Myocyte (in vitro differentiated cells): Measurements from ENCODE around the gene CIZ1. TPM values are rescaled to one million over a fixed set of nuclear protein-coding genes. Genes with fewer than 3 reads are reported as not detected.

Source experiments
- DNase-seq: peaks from one replicate; pipeline ENCODE4 v3.0.0-alpha.2; 2012; ENCODE audit warnings: low read depth
- total RNA-seq: library from RNA; depleted of rRNA; stranded (reverse); fragments of >200 nt; gene quantifications from 2 replicates; pipeline ENCODE4 v1.2.3, GENCODE V29; 2014

Gene CIZ1
- total RNA-seq, 1 donor from 2014 or later: 47.4 TPM

GRCh38 chr9:128213746-128214497 is 22.6 kb upstream of the CIZ1 start:
- no peak for DNase-seq

GRCh38 chr9:128211981-128212281 is 20.6 kb upstream of the CIZ1 start:
- no peak for DNase-seq

DNA sequence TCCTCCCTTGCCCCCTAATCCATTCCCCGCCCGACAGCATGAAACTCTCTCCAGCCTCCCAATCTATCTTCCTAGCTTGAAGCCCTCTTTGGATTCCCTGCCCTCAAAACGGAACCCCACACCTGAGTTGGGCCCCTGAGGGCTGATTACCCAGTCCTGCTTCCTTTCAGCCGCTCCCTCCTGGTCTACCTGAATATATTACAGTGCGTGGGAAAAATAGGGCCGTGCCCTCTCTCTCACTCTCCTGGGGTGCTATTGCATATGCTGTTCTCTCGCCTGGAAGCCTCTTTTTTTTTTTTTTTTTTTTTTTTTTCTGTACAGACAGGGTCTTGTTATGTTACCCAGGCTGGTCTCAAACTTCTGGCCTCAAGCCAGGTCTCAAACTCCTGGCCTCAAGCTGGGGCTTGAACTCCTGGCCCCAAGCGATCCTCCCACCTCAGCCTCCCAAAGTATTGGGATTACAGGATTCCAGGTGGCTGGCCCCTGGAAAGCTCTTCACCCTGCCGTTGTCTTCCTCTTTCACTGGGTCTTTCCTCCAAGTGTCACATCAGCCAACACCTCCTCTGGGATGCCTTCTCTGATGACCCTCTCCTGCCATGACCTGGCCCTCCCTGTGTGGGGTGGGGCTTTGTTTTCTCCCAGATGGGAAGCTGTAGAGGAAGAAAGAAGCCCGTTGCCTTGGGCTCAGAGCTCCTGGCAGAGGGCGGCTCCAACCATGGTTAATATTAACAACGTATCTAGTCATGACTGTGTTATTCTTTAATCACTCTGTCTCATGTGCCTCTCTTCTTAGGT is 20.0 kb upstream of the CIZ1 start:
- no peak for DNase-seq

DNA sequence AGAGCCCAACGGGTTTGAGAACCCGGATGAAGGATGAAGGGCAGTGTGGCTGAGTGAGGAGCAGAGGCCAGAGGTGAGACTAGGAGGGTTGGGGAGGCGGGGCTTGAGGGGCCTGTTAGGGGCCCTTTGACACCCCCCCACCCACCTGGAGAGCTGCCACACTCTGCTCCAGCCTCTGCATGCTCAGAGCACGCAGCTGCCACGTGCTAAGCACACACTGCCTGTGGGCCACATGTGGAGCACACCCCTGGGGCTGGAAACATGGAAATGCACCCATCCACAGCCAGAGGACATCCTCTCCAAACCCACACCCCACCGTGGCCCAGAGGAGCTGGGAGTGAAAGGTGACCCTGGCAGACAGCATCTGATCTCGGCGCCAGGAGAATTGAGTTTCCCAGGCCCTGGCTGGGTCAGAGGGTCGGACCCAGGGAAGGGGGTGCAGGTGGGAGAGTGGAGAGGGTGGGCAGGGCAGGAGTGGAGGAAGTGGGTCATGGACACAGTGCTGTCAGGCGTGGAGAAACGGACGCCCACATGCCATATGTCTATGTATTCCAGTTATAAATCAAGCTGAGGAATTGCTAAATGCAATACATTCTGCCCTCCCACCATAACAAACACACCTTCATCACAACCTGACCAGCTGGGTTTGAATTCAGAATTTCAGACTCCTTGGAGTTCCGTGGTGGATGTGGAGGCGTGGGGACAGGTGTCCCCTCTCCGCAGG is 17.7 kb upstream of the CIZ1 start:
- DNase-seq: no peak

GRCh38 chr9:128208386-128208785 is 17.0 kb upstream of the CIZ1 start:
- DNase-seq: no peak

- no peak for DNase-seq
Measured at GRCh38 chr9:128206916-128207910, 15.8 kb upstream of the CIZ1 start.

- no peak for DNase-seq
Measured at GRCh38 chr9:128206484-128206883, 15.1 kb upstream of the CIZ1 start.

- DNase-seq: no peak
Measured at GRCh38 chr9:128205296-128205944, 14.0 kb upstream of the CIZ1 start.

GRCh38 chr9:128204858-128205257 is 13.5 kb upstream of the CIZ1 start:
- no peak for DNase-seq

- no peak for DNase-seq
Measured at GRCh38 chr9:128203707-128204551, 12.6 kb upstream of the CIZ1 start.

- peak; percentile 59 for DNase-seq
Measured at GRCh38 chr9:128203024-128203706, 11.8 kb upstream of the CIZ1 start, which contains the start of gene DNM1. TSS of gene DNM1 (plus strand) at chr9:128203379. CDS start at chr9:128203471, 92 bp downstream.

DNA sequence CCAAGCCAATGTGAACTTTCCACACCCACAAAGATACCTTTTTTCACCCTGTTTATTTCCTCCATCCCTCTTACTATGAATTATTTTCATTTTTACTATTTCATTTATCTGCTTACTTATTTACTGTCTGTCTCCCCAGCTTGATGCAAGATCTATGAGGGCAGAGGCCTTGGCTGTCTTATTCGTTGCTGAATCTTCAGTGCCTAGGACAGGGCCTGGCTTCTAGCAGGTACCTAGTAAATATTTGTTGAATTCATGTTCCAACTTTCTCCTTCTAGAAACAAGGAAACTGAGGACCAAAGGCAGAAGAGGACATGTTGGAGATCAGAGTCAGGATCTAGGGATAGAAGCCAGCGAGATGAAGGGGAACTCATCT is 11.3 kb upstream of the CIZ1 start:
- no peak for DNase-seq

- peak; percentile 80 for DNase-seq
Measured at GRCh38 chr9:128201441-128202369, 10.3 kb upstream of the CIZ1 start.

DNA sequence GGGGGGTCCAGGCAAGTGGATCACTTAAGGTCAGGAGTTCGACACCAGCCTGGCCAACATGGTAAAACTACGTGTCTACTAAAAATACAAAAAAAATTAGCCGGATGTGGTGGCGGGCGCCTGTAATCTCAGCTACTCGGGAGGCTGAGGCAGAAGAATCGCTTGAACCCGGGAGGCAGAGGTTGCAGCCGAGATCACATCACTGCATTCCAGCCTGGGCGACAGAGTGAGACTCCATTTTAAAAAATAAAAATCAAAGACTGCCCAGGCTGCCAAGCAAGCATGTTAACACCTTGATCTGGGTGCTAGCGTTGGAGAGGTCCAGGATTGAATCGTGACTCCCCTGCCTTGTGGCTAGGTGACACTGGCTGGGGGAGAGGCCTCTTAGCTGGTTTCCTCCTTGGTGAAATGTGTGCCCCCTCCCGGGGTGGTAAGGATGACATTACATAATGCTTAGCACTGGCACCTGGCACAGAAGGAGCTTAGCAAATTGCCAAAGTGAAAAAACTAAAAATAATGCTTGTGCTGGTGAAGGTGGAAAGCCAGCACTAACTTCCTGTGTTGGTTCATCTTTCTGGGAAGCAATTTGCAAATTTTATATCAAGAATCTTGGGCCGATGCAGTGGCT is 2.2 kb upstream of the CIZ1 start:
- DNase-seq: no peak

DNA sequence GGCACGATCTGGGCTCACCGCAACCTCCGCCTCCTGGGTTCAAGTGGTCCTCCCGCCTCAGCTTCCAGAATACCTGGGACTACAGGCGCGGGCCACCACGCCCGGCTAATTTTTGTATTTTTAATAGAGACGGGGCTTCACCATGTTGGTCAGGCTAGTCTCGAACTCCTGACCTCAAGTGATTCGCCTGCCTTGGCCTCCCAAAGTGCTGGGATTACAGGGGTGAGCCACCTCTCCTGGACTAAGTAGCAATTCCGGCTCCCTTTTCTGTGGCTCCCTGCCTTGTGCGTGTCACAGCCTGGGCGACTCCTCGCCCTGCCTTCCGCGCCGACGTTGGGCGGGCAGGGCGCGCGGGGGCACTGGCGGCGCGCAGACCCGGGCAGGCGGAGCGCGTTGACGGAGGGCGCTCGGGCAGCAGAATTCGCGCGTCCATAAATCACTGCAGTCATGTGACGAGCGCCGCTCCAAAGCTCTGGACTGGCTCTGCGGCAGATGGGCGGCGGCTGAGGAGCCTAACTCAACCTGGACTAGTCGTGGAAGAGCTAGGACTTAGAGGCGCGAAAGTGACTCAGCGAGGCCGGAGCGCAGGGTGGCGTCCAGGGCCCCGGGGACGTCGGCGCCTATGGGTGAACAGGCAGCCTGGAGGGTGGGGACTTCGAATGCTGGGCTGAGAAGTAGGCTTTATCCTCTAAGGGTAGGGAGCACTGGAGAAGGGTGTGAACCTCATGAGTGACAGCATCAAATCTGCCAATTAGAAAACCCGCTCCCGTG is 1.4 kb upstream of the CIZ1 start:
- no peak for DNase-seq
